Chondrocyte (in vitro differentiated cells): ENCODE results near the gene TSPAN18. TPM values are rescaled to one million over a fixed set of nuclear protein-coding genes. Genes with fewer than 3 reads are reported as not detected.

Source experiments
- DNase-seq: peaks from one replicate; pipeline ENCODE4 v3.0.0; 2021; ENCODE audit warnings: mixed read lengths, low spot score
- H3K27ac Mint-ChIP-seq: one replicate; pipeline ENCODE4 v1.8.0; 2021; ENCODE audit warnings: mild to moderate bottlenecking, moderate library complexity, mixed read lengths; ENCODE audit not compliant: unreplicated experiment
- H3K27me3 Mint-ChIP-seq: 2 replicates; pipeline ENCODE4 v1.8.0; 2021; ENCODE audit warnings: low read depth, mixed read lengths
- H3K36me3 Mint-ChIP-seq: 2 replicates; pipeline ENCODE4 v1.8.0; 2021; ENCODE audit warnings: low read depth, mixed read lengths
- H3K4me1 Mint-ChIP-seq: 2 replicates; pipeline ENCODE4 v1.8.0; 2021; ENCODE audit warnings: low read depth, mild to moderate bottlenecking, mixed read lengths
- H3K4me3 Mint-ChIP-seq: one replicate; pipeline ENCODE4 v1.8.0; 2021; ENCODE audit warnings: mild to moderate bottlenecking, moderate library complexity, mixed read lengths; ENCODE audit not compliant: unreplicated experiment
- H3K9me3 Mint-ChIP-seq: 2 replicates; pipeline ENCODE4 v1.8.0; 2021; ENCODE audit warnings: low read depth, mixed read lengths
- total RNA-seq: library from RNA; stranded (reverse); gene quantifications from 3 replicates; pipeline ENCODE4 v1.2.1, GENCODE V29; 2021
- TF ChIP-seq, protein P1 (sequence below): fragments of 200-600 bp; sonication (generic); IDR thresholded peaks from 2 replicates; pipeline ENCODE4 v1.5.0; 2021; ENCODE audit warnings: antibody characterized with exemption, mild to moderate bottlenecking, moderate library complexity

TSPAN18 gene
- total RNA-seq, 1 donor from 2014 or later, result 4.0 TPM

DNA sequence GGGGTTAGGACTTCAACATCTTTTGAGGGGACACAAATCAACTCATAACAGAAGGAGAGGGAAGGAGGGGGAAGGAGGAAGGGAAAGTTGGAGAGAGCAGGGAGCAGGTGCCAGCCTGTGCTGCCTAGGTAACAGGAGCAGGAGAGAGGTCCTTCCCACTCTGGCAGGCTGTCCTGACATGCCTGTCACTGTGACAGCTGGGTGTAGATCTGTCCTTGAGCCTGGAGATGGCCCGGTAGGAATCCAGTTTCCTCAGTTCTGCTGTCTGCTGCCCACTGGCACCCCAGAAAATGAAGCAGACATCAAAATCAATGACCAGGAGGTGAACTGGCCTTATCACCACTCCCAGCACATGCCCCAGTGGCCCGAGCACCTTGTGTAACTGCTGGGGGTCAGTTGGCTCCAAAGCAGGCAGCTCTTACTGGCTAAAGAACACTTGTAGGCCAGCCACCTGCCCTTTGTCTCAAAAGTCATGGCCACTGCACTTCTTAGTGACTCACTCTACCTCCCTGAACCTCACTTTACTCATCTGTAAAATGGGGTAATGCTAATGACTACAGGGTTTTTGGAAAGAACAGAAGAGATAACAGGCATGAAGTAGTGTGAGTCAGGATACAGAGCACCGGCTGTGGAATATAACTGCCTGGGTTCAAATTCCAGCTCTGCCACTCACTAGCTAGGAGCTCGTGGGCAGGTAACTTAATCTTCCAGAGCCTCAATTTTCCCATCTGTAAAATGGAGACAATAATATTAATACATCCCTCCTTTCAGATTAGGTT lies 8.0 kb upstream of the TSPAN18 start:
- TF ChIP-seq, protein P1, sequence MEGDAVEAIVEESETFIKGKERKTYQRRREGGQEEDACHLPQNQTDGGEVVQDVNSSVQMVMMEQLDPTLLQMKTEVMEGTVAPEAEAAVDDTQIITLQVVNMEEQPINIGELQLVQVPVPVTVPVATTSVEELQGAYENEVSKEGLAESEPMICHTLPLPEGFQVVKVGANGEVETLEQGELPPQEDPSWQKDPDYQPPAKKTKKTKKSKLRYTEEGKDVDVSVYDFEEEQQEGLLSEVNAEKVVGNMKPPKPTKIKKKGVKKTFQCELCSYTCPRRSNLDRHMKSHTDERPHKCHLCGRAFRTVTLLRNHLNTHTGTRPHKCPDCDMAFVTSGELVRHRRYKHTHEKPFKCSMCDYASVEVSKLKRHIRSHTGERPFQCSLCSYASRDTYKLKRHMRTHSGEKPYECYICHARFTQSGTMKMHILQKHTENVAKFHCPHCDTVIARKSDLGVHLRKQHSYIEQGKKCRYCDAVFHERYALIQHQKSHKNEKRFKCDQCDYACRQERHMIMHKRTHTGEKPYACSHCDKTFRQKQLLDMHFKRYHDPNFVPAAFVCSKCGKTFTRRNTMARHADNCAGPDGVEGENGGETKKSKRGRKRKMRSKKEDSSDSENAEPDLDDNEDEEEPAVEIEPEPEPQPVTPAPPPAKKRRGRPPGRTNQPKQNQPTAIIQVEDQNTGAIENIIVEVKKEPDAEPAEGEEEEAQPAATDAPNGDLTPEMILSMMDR, result no peak
- H3K4me3 Mint-ChIP-seq, result no peak overlapping the region
- peaks cover 2% of the 10 kb centered on the region for H3K9me3 Mint-ChIP-seq
- peaks cover 4% of the 10 kb centered on the region for H3K4me1 Mint-ChIP-seq
- no peak overlapping the region for H3K27ac Mint-ChIP-seq
- H3K36me3 Mint-ChIP-seq, result peaks cover 4% of the 10 kb centered on the region
- no peak for DNase-seq
- H3K27me3 Mint-ChIP-seq, result peaks cover 40% of the 10 kb centered on the region

- H3K9me3 Mint-ChIP-seq, result no peaks in the 10 kb centered on the region
- DNase-seq, result no peak
- no peak overlapping the region for H3K4me3 Mint-ChIP-seq
- TF ChIP-seq, protein P1, result no peak
- H3K27ac Mint-ChIP-seq, result no peak overlapping the region
- H3K4me1 Mint-ChIP-seq, result peaks cover 30% of the 10 kb centered on the region
- no peaks in the 10 kb centered on the region for H3K36me3 Mint-ChIP-seq
- H3K27me3 Mint-ChIP-seq, result peaks cover 21% of the 10 kb centered on the region
These were observed 1.6 kb upstream of the TSPAN18 start for GRCh38 chr11:44725016-44725685.

GRCh38 chr11:44725757-44726282 lies 942 bp upstream of the TSPAN18 start:
- H3K27me3 Mint-ChIP-seq, result peaks cover 18% of the 10 kb centered on the region
- H3K4me3 Mint-ChIP-seq, result peak overlapping the region; percentile 46
- no peaks in the 10 kb centered on the region for H3K9me3 Mint-ChIP-seq
- no peaks in the 10 kb centered on the region for H3K36me3 Mint-ChIP-seq
- no peak for DNase-seq
- no peak overlapping the region for H3K27ac Mint-ChIP-seq
- peaks cover 30% of the 10 kb centered on the region for H3K4me1 Mint-ChIP-seq
- TF ChIP-seq, protein P1, result no peak

DNA sequence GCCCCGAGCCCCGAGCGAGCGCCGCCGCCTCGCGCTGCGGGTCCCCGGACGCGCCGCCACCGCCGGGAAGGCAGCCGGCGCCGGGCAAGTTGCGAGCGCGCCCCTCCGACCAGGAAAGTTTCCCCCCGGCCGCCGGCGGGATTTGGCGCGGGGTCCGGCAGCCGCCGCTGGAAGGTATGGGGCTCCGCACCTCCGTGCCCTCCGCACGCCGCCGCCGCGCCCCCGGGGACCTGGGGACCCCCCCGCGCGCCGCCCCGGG lies 281 bp downstream of the TSPAN18 start:
- peaks cover 18% of the 10 kb centered on the region for H3K27me3 Mint-ChIP-seq
- H3K4me3 Mint-ChIP-seq, result no peak overlapping the region
- H3K27ac Mint-ChIP-seq, result no peak overlapping the region
- TF ChIP-seq, protein P1, result no peak
- peaks cover 30% of the 10 kb centered on the region for H3K4me1 Mint-ChIP-seq
- H3K9me3 Mint-ChIP-seq, result no peaks in the 10 kb centered on the region
- no peaks in the 10 kb centered on the region for H3K36me3 Mint-ChIP-seq
- DNase-seq, result no peak

GRCh38 chr11:44727373-44728287 lies 868 bp downstream of the TSPAN18 start:
- no peak for DNase-seq
- Mint-ChIP-seq H3K9me3 (no peaks in the 10 kb centered on the region), H3K36me3 (no peaks in the 10 kb centered on the region), H3K4me1 (peaks cover 30% of the 10 kb centered on the region), H3K27me3 (peaks cover 18% of the 10 kb centered on the region), H3K27ac (no peak overlapping the region), H3K4me3 (peak overlapping the region; percentile 75)
- TF ChIP-seq, protein P1, result peak; percentile 100
